ENCODE data around the gene SEMA3D. TPM values are rescaled to one million over a fixed set of nuclear protein-coding genes. Genes with fewer than 3 reads are reported as not detected.

The SEMA3D gene
- total RNA-seq, 1 donor from 2014 or later = 9.1 TPM

DNA sequence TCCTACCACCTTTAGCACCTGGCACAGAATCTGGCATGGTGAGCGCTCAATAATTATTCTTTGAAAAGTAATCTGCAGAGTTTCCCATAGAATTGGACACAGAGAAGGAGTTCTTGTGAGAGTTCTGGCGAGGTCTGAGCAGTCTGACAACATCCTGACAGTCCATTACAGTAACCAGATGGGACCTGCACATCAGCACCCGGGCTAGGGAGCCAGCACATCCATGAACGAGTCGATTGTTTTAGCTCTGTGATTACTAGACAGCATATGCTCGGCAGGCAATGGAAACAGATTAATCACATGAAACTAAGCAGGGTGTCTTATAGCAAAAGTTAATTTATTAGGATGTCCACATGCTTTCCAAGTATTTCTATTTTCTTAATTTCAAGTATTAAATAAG is 96.7 kb downstream of the SEMA3D start:
- Histone ChIP-seq H2AFZ (ENCODE audit: low read depth, low read length) (no peak overlapping the region), H4K20me1 (ENCODE audit: insufficient read depth, low read length) (no peaks in the 10 kb centered on the region), H3K79me2 (ENCODE audit: insufficient read depth, low read length) (no peaks in the 10 kb centered on the region), H3K9ac (ENCODE audit: low read length) (no peak overlapping the region), H3K4me1 (ENCODE audit: insufficient read depth, low read length) (no peaks in the 10 kb centered on the region), H3K4me2 (ENCODE audit: low read length) (no peak overlapping the region), H3K27ac (ENCODE audit: low read depth, low read length) (no peak overlapping the region), H3K36me3 (ENCODE audit: insufficient read depth, low read length) (no peaks in the 10 kb centered on the region), H3K4me3 (ENCODE audit: insufficient read depth, low read depth, low read length) (no peak overlapping the region), H3K27me3 (ENCODE audit: insufficient read depth, low read length) (no peaks in the 10 kb centered on the region), H3K9me3 (ENCODE audit: insufficient read depth, low read depth, low read length) (no peaks in the 10 kb centered on the region)
- FAIRE-seq (no peak), DNase-seq (ENCODE audit: low read depth) (no peak)
- Mint-ChIP-seq H3K4me1 (ENCODE audit: low read depth, unreplicated experiment) (no peaks in the 10 kb centered on the region), H3K4me3 (ENCODE audit: unreplicated experiment) (no peak overlapping the region), H3K27ac (ENCODE audit: unreplicated experiment) (no peak overlapping the region), H3K36me3 (ENCODE audit: low read depth, unreplicated experiment) (no peaks in the 10 kb centered on the region), H3K9me3 (ENCODE audit: unreplicated experiment) (no peaks in the 10 kb centered on the region), H3K27me3 (ENCODE audit: low read depth, unreplicated experiment) (no peaks in the 10 kb centered on the region)
- TF ChIP-seq EZH2 (IDR thresholded peaks at IDR 0.05; ENCODE audit: insufficient read depth, low read length) = no peak
- TF ChIP-seq, protein P1, sequence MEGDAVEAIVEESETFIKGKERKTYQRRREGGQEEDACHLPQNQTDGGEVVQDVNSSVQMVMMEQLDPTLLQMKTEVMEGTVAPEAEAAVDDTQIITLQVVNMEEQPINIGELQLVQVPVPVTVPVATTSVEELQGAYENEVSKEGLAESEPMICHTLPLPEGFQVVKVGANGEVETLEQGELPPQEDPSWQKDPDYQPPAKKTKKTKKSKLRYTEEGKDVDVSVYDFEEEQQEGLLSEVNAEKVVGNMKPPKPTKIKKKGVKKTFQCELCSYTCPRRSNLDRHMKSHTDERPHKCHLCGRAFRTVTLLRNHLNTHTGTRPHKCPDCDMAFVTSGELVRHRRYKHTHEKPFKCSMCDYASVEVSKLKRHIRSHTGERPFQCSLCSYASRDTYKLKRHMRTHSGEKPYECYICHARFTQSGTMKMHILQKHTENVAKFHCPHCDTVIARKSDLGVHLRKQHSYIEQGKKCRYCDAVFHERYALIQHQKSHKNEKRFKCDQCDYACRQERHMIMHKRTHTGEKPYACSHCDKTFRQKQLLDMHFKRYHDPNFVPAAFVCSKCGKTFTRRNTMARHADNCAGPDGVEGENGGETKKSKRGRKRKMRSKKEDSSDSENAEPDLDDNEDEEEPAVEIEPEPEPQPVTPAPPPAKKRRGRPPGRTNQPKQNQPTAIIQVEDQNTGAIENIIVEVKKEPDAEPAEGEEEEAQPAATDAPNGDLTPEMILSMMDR (IDR thresholded peaks at IDR 0.05; ENCODE audit: insufficient read depth, low read depth, low read length) = no peak

DNA sequence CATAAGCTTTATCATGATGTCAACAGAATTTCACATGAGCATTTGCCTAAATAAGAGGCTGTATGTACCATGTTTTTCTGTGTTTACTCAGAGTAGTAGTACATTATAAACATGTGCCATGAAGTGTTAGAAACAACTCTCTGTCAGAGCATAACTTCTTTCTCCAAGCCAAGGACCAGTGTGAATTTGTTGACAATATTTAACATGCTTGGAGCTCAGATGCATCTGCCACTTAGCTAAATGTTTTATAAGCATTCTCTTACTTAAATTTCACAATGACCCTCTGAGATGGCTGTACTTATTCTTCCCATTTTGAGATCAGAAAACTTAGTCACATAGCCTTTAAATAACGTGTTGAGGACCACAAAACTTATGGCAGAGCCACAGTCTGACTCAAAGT is 105.0 kb downstream of the SEMA3D start:
- DNase-seq (ENCODE audit: low read depth) = no peak
- no peak for TF ChIP-seq EZH2 (IDR thresholded peaks at IDR 0.05; ENCODE audit: insufficient read depth, low read length)
- TF ChIP-seq, protein P1 (IDR thresholded peaks at IDR 0.05; ENCODE audit: insufficient read depth, low read depth, low read length) = no peak
- Histone ChIP-seq H3K36me3 (ENCODE audit: insufficient read depth, low read length) (no peaks in the 10 kb centered on the region), H3K27ac (ENCODE audit: low read depth, low read length) (no peak overlapping the region), H2AFZ (ENCODE audit: low read depth, low read length) (no peak overlapping the region), H4K20me1 (ENCODE audit: insufficient read depth, low read length) (no peaks in the 10 kb centered on the region), H3K9me3 (ENCODE audit: insufficient read depth, low read depth, low read length) (no peaks in the 10 kb centered on the region), H3K9ac (ENCODE audit: low read length) (no peak overlapping the region), H3K4me1 (ENCODE audit: insufficient read depth, low read length) (no peaks in the 10 kb centered on the region), H3K4me3 (ENCODE audit: insufficient read depth, low read depth, low read length) (no peak overlapping the region), H3K4me2 (ENCODE audit: low read length) (no peak overlapping the region), H3K27me3 (ENCODE audit: insufficient read depth, low read length) (no peaks in the 10 kb centered on the region), H3K79me2 (ENCODE audit: insufficient read depth, low read length) (no peaks in the 10 kb centered on the region)
- FAIRE-seq = no peak
- Mint-ChIP-seq H3K9me3 (ENCODE audit: unreplicated experiment) (no peaks in the 10 kb centered on the region), H3K36me3 (ENCODE audit: low read depth, unreplicated experiment) (no peaks in the 10 kb centered on the region), H3K27me3 (ENCODE audit: low read depth, unreplicated experiment) (no peaks in the 10 kb centered on the region), H3K4me3 (ENCODE audit: unreplicated experiment) (no peak overlapping the region), H3K27ac (ENCODE audit: unreplicated experiment) (no peak overlapping the region), H3K4me1 (ENCODE audit: low read depth, unreplicated experiment) (peaks cover 6% of the 10 kb centered on the region)

DNA sequence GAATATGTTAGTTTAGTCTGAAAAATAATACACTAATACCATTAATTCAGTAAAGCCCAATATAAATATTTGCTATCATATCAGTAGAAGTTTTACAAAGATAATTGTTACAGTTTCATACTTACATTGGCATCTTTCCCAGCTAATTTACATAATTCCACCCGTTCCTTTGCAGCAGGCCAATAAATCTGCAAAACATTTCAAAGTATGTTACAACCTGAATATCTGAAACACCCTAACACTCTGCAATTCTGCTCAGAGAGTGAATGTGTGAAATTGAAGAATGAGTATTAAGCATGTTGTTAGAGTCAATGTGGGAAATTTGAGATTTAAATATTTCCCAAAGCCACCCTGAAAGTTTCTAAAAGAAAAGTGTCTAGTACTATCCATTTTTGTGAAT is 105.5 kb downstream of the SEMA3D start:
- H3K36me3 Mint-ChIP-seq (ENCODE audit: low read depth, unreplicated experiment) = no peaks in the 10 kb centered on the region
- H4K20me1 ChIP-seq (ENCODE audit: insufficient read depth, low read length) = no peaks in the 10 kb centered on the region
- H3K4me3 ChIP-seq (ENCODE audit: insufficient read depth, low read depth, low read length) = no peak overlapping the region
- no peaks in the 10 kb centered on the region for H3K4me1 ChIP-seq (ENCODE audit: insufficient read depth, low read length)
- H3K4me1 Mint-ChIP-seq (ENCODE audit: low read depth, unreplicated experiment) = peaks cover 6% of the 10 kb centered on the region
- H3K36me3 ChIP-seq (ENCODE audit: insufficient read depth, low read length) = no peaks in the 10 kb centered on the region
- H3K27ac Mint-ChIP-seq (ENCODE audit: unreplicated experiment) = no peak overlapping the region
- no peaks in the 10 kb centered on the region for H3K9me3 ChIP-seq (ENCODE audit: insufficient read depth, low read depth, low read length)
- no peaks in the 10 kb centered on the region for H3K79me2 ChIP-seq (ENCODE audit: insufficient read depth, low read length)
- no peaks in the 10 kb centered on the region for H3K9me3 Mint-ChIP-seq (ENCODE audit: unreplicated experiment)
- no peak overlapping the region for H3K27ac ChIP-seq (ENCODE audit: low read depth, low read length)
- H3K27me3 Mint-ChIP-seq (ENCODE audit: low read depth, unreplicated experiment) = no peaks in the 10 kb centered on the region
- FAIRE-seq = no peak
- H3K27me3 ChIP-seq (ENCODE audit: insufficient read depth, low read length) = no peaks in the 10 kb centered on the region
- no peak overlapping the region for H3K4me2 ChIP-seq (ENCODE audit: low read length)
- DNase-seq (ENCODE audit: low read depth) = no peak
- no peak overlapping the region for H2AFZ ChIP-seq (ENCODE audit: low read depth, low read length)
- H3K9ac ChIP-seq (ENCODE audit: low read length) = no peak overlapping the region
- H3K4me3 Mint-ChIP-seq (ENCODE audit: unreplicated experiment) = no peak overlapping the region
- TF ChIP-seq, protein P1 (IDR thresholded peaks at IDR 0.05; ENCODE audit: insufficient read depth, low read depth, low read length) = no peak
- no peak for TF ChIP-seq EZH2 (IDR thresholded peaks at IDR 0.05; ENCODE audit: insufficient read depth, low read length)
